Ascending aorta (tissue), 2 donors: ENCODE measurements around the gene BEND6. TPM values are rescaled to one million over a fixed set of nuclear protein-coding genes. Genes with fewer than 3 reads are reported as not detected.

Source experiments
- DNase-seq, 2 donors: peaks; one replicate each; pipeline ENCODE4 v3.0.0-alpha.2; 2019; ENCODE audit warnings: low spot score in 2 of 2
- H3K27ac ChIP-seq, 2 donors: fragments of 200-600 bp; sonication (generic); one replicate each; pipeline ENCODE4 v1.5.1; 2016 to 2017; ENCODE audit warnings: mild to moderate bottlenecking in 1 of 2
- H3K27me3 ChIP-seq: fragments of 200-600 bp; sonication (generic); one replicate; pipeline ENCODE4 v1.5.1; 2017
- H3K36me3 ChIP-seq, 2 donors: fragments of 200-600 bp; sonication (generic); one replicate each; pipeline ENCODE4 v1.5.1; 2016
- H3K4me1 ChIP-seq, 2 donors: fragments of 200-600 bp; sonication (generic); one replicate each; pipeline ENCODE4 v1.5.1; 2016 to 2017; ENCODE audit warnings: mild to moderate bottlenecking in 1 of 2
- H3K4me3 ChIP-seq, 2 donors: fragments of 200-600 bp; sonication (generic); one replicate each; pipeline ENCODE4 v1.5.1; 2016 to 2017; ENCODE audit warnings: mild to moderate bottlenecking in 1 of 2
- H3K9me3 ChIP-seq, 2 donors: fragments of 200-600 bp; sonication (generic); one replicate each; pipeline ENCODE4 v1.5.1; 2016
- intact Hi-C: fragments of 100-400 bp; cut with DNase I; formaldehyde crosslinking; loops from one replicate; pipeline ENCODE4 v1.15.1; 2023
- total RNA-seq: library from RNA; depleted of rRNA; stranded (reverse); fragments of >200 nt; gene quantifications from one replicate; pipeline ENCODE4 v1.1.0, GENCODE V29; 2016
- TF ChIP-seq, protein P1 (sequence below), 3 experiments: fragments of 200-600 bp in 2 of 3; fragments of 450-650 bp in 1 of 3; sonication (generic) in 2 of 3; IDR thresholded peaks; one replicate each; pipeline ENCODE4 v1.5.1; 2016 to 2019; ENCODE audit warnings: antibody characterized with exemption in 3 of 3, mild to moderate bottlenecking in 1 of 3, moderate library complexity in 1 of 3

Gene BEND6
- total RNA-seq, 1 donor from 2014 or later, result 1.3 TPM

DNA sequence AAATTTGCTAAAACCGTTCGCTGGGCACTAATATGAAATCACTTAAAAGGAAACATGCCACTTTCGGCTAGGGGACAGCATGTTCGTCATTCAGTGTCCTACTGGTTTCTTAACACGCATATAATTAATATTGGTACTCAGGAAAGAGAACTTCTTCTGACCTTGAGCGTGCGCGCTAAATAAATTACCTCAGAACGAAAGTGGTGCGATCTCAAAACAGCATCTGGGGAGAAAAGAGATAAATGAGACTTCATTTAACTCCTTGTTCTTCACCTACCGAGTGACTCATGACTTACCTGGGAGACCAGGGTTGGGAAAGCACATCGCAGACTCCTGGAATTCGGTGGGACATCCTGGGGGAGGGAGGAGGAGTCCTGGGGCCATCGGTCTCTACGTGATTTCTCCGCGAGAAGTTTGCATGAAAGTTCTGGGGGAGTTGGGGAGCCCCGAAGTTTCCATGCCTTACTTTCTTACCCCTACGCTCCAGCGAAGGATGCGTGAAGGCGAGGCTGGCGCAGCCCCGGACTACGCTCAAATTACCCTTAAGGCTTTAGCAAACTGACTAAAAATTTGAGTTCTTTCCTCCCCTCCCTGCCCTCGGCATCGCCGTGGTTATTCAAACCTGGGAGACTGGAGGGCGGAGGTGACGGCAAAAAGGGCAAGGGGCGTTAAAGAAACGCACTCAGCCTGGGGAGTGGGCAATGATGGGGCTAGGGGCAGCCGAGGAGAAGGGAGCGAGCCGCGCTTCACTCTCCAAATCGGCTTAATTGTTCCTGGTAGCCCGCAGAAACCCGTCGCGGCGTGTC, 1.1 kb upstream of the BEND6 start:
- Histone ChIP-seq H3K4me1 (no peaks in the 10 kb centered on the region), H3K9me3 (no peaks in the 10 kb centered on the region), H3K27me3 (no peaks in the 10 kb centered on the region), H3K36me3 (no peaks in the 10 kb centered on the region), H3K4me3 (peak overlapping the region; percentile 61 to 75), H3K27ac (peak overlapping the region; percentile 47 to 63)
- DNase-seq, result no peak
- intact Hi-C loops, result loop anchor here (1.0 to 10.0 kb wide), 2 partner anchors 221 to 364 kb away; partner anchors contain the start of genes BAG2 and PRIM2
- TF ChIP-seq, protein P1, sequence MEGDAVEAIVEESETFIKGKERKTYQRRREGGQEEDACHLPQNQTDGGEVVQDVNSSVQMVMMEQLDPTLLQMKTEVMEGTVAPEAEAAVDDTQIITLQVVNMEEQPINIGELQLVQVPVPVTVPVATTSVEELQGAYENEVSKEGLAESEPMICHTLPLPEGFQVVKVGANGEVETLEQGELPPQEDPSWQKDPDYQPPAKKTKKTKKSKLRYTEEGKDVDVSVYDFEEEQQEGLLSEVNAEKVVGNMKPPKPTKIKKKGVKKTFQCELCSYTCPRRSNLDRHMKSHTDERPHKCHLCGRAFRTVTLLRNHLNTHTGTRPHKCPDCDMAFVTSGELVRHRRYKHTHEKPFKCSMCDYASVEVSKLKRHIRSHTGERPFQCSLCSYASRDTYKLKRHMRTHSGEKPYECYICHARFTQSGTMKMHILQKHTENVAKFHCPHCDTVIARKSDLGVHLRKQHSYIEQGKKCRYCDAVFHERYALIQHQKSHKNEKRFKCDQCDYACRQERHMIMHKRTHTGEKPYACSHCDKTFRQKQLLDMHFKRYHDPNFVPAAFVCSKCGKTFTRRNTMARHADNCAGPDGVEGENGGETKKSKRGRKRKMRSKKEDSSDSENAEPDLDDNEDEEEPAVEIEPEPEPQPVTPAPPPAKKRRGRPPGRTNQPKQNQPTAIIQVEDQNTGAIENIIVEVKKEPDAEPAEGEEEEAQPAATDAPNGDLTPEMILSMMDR (IDR thresholded peaks at IDR 0.05), result no peak

DNA sequence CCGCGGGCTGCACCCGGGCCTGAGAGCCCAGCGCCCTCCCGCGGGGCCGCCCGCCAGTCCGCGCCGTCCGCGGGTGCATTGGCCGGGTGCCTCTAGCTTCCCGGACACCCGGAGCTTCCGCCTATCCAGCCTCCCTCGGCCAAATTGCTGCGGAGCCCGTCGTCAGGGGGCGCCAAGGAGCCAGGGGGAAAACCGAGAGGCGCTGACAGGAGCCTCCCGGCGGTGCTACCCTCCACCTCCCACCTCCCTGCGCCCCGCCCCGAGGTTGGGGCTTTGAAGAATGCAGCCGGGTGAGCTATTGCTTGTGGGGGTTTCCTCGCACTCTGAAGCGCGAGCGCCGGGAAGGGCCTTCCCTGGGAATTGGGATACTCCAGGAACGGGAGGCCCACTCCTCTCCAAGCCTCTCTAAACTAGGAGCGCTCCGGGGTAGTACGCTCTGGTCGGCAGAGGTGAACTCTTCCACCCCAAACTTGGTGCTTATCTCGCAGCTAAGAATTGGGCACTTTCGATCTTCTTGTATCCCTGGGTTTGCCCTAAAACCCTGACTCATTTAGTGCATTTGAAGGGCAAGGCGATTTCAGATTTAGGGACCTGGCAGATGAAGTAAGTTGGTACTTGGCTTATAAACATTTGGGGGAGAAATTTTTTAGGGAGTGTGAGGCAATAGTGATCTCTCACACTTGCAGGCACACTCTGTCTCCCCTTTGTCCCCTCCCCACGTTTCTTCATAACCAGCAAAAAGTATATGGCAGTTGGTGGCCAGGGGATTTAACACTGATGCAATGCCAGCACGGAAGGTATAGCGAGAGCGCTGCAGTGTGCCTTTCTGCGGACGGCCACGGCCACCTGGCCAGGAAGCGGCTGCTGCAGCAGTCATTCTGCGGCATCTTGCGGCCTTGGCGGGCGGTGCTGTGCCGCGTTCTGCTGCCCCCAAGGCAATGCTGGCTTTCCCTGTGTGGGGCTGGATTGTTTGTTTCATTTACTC, 556 bp downstream of the BEND6 start:
- peak; percentile 36 to 89 for DNase-seq
- H3K27ac ChIP-seq, result peak overlapping the region; percentile 46 to 52
- peak overlapping the region; percentile 61 to 75 for H3K4me3 ChIP-seq
- H3K4me1 ChIP-seq, result peaks cover 0 to 3% of the 10 kb centered on the region in 2 donors
- TF ChIP-seq, protein P1 (IDR thresholded peaks at IDR 0.05), result peak; percentile 61 to 80 (median 68)
- intact Hi-C loops, result loop anchor here (5.0 to 10.0 kb wide), 2 partner anchors 67 to 219 kb away; partner anchors contain the start of gene BAG2
- no peaks in the 10 kb centered on the region for H3K9me3 ChIP-seq
- H3K36me3 ChIP-seq, result no peaks in the 10 kb centered on the region
- no peaks in the 10 kb centered on the region for H3K27me3 ChIP-seq

DNA sequence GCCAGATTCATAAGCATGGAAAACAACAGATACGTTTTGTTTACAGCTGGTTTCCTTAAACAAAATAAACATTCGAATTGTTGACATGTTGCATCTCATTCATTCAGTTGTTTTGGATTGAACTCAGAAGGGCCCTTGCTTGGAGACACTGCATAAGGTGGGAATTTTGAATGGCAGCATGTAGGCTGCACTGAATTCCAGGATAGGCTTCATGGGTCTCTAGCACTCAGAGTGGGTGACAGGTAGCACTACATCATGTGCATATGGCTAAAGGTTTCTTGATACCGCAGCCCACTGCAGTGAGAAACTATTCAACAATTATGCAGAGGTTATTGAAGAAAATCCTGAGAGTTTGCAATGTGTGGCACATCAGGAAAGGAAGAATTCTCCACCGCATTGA, 1.6 kb downstream of the BEND6 start:
- no peaks in the 10 kb centered on the region for H3K9me3 ChIP-seq
- TF ChIP-seq, protein P1 (IDR thresholded peaks at IDR 0.05), result no peak
- DNase-seq, result no peak
- H3K27me3 ChIP-seq, result no peaks in the 10 kb centered on the region
- intact Hi-C loops, result loop anchor here (5.0 to 10.0 kb wide), 2 partner anchors 66 to 218 kb away; partner anchors contain the start of gene BAG2
- no peak overlapping the region for H3K27ac ChIP-seq
- H3K36me3 ChIP-seq, result no peaks in the 10 kb centered on the region
- no peak overlapping the region for H3K4me3 ChIP-seq
- peaks cover 0 to 3% of the 10 kb centered on the region in 2 donors for H3K4me1 ChIP-seq

DNA sequence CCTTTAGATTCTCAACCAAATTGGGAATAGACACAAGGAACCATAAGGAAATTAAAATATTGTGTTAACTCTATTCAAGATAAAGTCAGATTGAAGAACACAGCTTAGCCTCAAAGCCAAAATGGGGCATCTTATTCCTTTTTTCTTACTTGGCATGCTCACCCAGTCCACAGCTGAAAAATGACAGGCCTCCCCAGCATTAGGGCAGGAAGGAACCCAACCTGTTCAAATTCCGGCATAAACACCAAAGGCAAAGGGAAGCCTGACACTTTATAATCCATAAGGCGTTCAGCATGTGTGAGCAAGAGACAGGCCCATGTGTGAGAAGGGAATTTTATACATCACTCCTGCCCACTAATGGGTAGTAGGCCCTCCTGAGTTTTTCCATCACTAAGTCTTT, 2.9 kb downstream of the BEND6 start:
- TF ChIP-seq, protein P1 (IDR thresholded peaks at IDR 0.05), result no peak
- no peak overlapping the region for H3K4me3 ChIP-seq
- DNase-seq, result no peak
- H3K27ac ChIP-seq, result no peak overlapping the region
- intact Hi-C loops, result loop anchor here (2.0 to 10.0 kb wide), 3 partner anchors 53 to 217 kb away; partner anchors contain the start of gene BAG2
- H3K9me3 ChIP-seq, result no peaks in the 10 kb centered on the region
- H3K36me3 ChIP-seq, result no peaks in the 10 kb centered on the region
- H3K27me3 ChIP-seq, result no peaks in the 10 kb centered on the region
- H3K4me1 ChIP-seq, result peaks cover 0 to 3% of the 10 kb centered on the region in 2 donors

DNA sequence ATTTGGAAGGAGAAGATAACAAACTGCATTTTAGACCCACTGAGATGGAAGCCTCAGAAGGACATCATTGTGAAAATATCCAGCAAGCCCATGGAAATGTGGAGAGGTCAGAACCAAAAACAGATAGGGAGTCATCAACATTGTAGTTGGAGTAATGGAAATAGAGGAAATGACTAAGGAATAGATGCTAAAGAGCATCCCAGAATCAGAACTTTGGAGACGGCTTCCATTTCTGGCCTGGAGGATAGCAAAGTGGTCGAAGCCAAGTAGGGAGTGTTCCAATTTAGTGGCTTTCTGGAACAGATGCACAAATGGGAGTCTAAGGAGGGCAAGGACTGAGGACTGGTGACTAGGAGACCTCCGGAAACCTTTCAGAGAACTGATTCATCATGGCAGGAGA, 3.6 kb downstream of the BEND6 start:
- H3K4me1 ChIP-seq, result peaks cover 0 to 3% of the 10 kb centered on the region in 2 donors
- H3K36me3 ChIP-seq, result no peaks in the 10 kb centered on the region
- intact Hi-C loops, result loop anchor here (2.0 to 10.0 kb wide), 3 partner anchors 54 to 216 kb away; partner anchors contain the start of gene BAG2
- H3K9me3 ChIP-seq, result no peaks in the 10 kb centered on the region
- H3K27me3 ChIP-seq, result no peaks in the 10 kb centered on the region
- TF ChIP-seq, protein P1 (IDR thresholded peaks at IDR 0.05), result no peak
- H3K4me3 ChIP-seq, result no peak overlapping the region
- DNase-seq, result no peak
- no peak overlapping the region for H3K27ac ChIP-seq
